Adrenal gland (tissue), 5 donors: ENCODE results near the gene CYB5A.

Experiments used
- CTCF ChIP-seq, 6 experiments: fragments of 450-650 bp in 4 of 6; fragments of 200-600 bp in 2 of 6; sonication (generic) in 1 of 6; IDR thresholded peaks; 1 replicate in 5 of 6; 2 replicates in 1 of 6; pipeline versions ENCODE4 v1.5.1 to v1.8.0; 2016 to 2021; ENCODE audit warnings: antibody characterized with exemption in 6 of 6, mild to moderate bottlenecking in 2 of 6, moderate library complexity in 1 of 6
- POLR2A ChIP-seq, 2 donors: fragments of 450-650 bp; IDR thresholded peaks; one replicate each; pipeline ENCODE4 v1.6.1; 2017; ENCODE audit warnings: antibody characterized with exemption in 2 of 2, mild to moderate bottlenecking in 2 of 2, moderate library complexity in 1 of 2
- donor health status: DM: no; HTN: no; CAD: no.

DNA sequence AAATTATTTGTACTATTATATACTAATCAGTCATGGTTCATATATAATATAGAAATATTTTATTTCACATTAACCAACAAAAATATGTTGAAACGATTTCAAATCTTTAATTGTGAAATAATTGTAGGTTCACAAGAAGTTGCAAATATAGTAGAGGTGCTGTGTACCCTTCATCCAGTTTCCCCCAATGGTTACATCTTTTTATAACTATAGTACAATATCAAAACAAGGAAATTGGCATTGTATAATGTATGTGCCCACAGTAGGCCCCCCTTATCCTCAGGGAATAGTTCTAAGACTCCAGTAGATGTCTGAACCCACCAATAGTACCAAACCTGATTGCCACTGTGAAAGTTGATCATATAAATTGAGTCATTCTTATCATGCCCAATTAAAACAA is 7.4 kb upstream of the CYB5A start:
- TF ChIP-seq CTCF (IDR thresholded peaks at IDR 0.05) (no peak), POLR2A (IDR thresholded peaks at IDR 0.05) (no peak)
